IgD-negative memory B cell (primary cell): ENCODE data around the gene OXSM. TPM values are rescaled to one million over a fixed set of nuclear protein-coding genes. Genes with fewer than 3 reads are reported as not detected.
A peak's percentile ranks its signal among the peaks of the same experiment; 100 is the strongest.

ENCODE experiments used
- H3K27ac Mint-ChIP-seq, 3 donors: one replicate each; pipeline ENCODE4 v1.8.0; 2020 to 2022; ENCODE audit warnings: mild to moderate bottlenecking in 3 of 3, mixed read lengths in 3 of 3, moderate library complexity in 1 of 3
- H3K27me3 Mint-ChIP-seq: one replicate; pipeline ENCODE4 v1.8.0; 2021; ENCODE audit warnings: mixed read lengths
- H3K36me3 Mint-ChIP-seq: one replicate; pipeline ENCODE4 v1.8.0; 2020; ENCODE audit warnings: mild to moderate bottlenecking, mixed read lengths
- H3K4me1 Mint-ChIP-seq, 3 donors: one replicate each; pipeline ENCODE4 v1.8.0; 2020 to 2022; ENCODE audit warnings: mixed read lengths in 3 of 3, mild to moderate bottlenecking in 1 of 3
- H3K4me3 Mint-ChIP-seq, 4 donors: one replicate each; pipeline ENCODE4 v1.8.0; 2020 to 2022; ENCODE audit warnings: mild to moderate bottlenecking in 4 of 4, mixed read lengths in 4 of 4, moderate library complexity in 3 of 4
- H3K9me3 Mint-ChIP-seq, 3 donors: one replicate each; pipeline ENCODE4 v1.8.0; 2020 to 2021; ENCODE audit warnings: mixed read lengths in 3 of 3, mild to moderate bottlenecking in 1 of 3
- polyA plus RNA-seq: library from polyadenylated mRNA; unstranded; fragments of 300-500 nt; fragmentation: Illumina TruSeq; gene quantifications from one replicate; pipeline ENCODE4 v1.2.3, GENCODE V29; 2021

OXSM gene
- polyA plus RNA-seq, 1 donor from 2014 or later = 11.8 TPM

DNA sequence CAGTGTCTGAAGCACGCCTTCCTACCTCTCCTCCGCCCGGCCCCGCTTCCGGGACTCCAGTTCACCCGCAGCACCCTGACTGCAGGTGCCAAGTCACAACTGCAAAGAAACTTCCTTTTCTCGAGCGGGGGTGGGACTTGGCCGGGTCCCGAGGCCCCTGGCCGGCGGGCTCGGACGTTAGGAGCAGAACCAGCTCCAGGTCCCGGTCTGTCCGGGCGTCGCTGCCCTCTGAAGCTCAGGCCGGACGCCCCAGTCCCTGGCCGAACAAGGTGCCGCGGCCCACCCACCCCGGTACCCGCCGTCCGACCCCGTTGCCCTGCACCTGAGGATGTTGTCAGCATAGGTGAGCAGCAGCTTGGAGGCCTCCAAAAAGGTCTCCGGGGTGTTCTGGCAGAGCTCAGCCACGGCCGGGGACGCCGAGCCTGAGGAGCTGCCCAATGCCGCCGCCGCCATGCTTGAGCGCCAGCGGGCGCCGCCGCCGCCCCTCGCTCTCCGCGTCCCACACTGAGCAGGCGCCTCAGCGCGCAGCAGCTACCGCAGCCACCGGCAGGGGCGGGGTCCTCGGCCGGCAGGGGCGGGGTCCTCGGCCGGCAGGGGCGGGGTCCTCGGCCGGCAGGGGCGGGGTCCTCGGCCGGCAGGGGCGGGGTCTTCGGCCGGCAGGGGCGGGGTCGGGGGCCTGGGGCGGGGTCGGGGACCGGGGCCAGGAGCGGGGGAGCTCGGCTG lies 6.8 kb upstream of the OXSM start, which contains the start of gene NGLY1:
Gene NGLY1, minus strand, starts transcription at position 506 of the 723 bp plus-strand sequence. Its CDS starts 53 bp downstream, at position 453.
- Mint-ChIP-seq H3K4me3 (peak within 1 kb of the TSS; percentile 67 to 95 (median 89)), H3K36me3 (peaks cover 1% of the 10 kb centered on the region), H3K9me3 (no peaks in the 10 kb centered on the region), H3K27ac (peak within 1 kb of the TSS; percentile 89 to 98 (median 91)), H3K4me1 (peaks cover 17 to 28% (median 25%) of the 10 kb centered on the region in 3 donors), H3K27me3 (no peaks in the 10 kb centered on the region)

DNA sequence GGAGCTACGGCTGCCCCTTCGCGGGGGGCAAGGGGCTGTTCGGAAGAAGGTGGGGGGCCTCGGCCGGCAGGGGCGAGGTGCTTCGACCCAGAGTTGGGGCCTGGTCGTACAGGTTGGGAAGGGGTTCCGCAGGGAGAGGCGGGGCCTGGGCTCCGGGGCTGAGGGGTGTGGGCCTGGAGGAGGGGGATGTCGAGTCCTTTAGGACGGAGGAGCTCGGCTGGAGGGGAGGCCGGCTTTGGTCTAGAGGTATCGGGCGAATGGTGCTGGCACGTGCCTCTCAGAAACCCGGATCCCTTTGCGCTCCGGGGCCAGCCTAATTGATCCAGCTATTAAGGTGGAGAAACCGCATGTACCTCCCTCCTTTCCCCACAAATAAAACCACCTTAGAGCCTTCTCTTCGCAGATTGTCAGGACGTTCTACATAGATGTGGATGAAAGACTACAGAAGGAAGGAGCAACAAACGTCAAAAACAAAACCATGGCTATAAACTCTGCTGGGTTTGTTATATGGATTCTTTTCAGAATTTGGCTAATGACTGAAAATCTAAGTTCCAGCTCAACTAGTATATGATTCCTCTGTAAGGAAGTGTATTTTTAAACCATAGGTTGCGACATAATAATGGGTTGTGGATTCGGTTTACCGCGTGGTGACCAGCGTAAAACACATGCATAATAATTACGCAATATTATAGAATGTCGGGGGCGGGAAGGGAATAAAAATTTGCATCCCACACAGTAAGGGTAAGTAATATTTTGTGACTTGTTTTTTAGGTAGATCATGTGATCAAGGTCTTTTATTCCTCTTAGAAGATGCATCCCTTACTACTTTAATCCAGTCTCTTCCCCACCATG lies 6.0 kb upstream of the OXSM start:
- Mint-ChIP-seq H3K9me3 (no peaks in the 10 kb centered on the region), H3K36me3 (no peaks in the 10 kb centered on the region), H3K4me1 (peaks cover 21 to 33% (median 27%) of the 10 kb centered on the region in 3 donors), H3K27me3 (no peaks in the 10 kb centered on the region), H3K4me3 (peak overlapping the region; percentile 67 to 95 (median 88)), H3K27ac (peak overlapping the region; percentile 48 to 89 (median 80))

DNA sequence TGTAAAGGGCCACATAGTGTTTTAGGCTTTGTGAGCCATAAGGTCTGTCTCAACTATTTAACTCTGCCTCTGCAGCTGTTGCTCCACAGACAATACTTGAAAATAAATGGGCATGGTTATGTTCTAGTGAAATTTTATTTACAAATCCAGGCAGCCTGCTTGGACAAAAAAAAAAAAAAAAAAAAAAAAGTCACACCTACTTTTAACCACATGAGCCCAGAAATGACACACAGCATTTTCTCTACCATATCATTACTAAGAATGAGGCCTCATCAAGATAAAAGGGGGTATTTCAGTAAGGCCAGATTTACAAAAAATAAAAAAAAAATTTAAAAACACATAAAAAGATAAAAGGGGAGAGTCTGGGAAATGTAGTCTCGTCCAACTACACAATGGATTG lies 4.9 kb upstream of the OXSM start:
- H3K4me3 Mint-ChIP-seq = peak overlapping the region in 2 of 4 donors; percentile 37 to 67
- peak overlapping the region in 1 of 3 donors; percentile 89 for H3K27ac Mint-ChIP-seq
- peaks cover 21 to 35% (median 27%) of the 10 kb centered on the region in 3 donors for H3K4me1 Mint-ChIP-seq
- H3K9me3 Mint-ChIP-seq = no peaks in the 10 kb centered on the region
- no peaks in the 10 kb centered on the region for H3K36me3 Mint-ChIP-seq
- H3K27me3 Mint-ChIP-seq = no peaks in the 10 kb centered on the region

DNA sequence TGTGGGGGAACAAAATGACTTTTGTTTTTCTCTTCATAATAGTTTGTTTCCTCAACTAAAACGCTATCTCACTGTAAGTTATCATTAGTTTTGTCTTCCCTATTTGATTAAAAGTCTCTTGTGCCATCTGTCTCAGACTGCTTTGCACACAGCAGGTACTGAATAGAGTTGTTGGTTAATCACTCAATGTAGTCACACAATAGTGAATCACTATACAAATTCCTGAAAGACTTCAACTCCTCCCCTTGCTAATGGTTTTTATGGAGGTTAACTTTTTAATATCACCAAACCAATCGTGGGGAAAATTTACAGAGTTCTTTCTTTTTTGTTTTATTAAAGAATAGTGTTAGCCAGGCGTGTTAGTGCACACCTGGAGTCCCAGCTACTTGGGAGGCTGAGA lies 4.1 kb upstream of the OXSM start:
- Mint-ChIP-seq H3K4me1 (peaks cover 16 to 39% (median 28%) of the 10 kb centered on the region in 3 donors), H3K27ac (no peak overlapping the region), H3K9me3 (no peaks in the 10 kb centered on the region), H3K36me3 (no peaks in the 10 kb centered on the region), H3K27me3 (no peaks in the 10 kb centered on the region), H3K4me3 (peak overlapping the region in 1 of 4 donors; percentile 24)

DNA sequence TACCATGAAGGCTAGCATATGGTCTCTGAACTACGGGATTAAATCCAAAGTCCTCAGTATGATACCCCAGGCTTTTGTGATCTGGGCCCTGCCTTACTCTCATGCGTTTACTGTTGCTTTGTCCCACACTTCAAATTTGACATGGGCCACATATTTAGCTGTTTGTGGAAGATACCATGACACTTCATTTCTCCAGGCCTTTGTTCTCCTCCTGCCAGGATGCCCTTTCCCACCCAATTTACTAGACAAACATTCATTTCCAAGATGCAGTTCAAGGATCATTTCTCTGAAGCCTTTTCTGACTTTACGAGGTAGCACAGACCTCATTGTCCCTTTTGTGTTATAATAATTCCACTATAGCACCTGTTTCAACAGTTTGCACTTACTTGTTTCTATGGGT lies 2.2 kb upstream of the OXSM start:
- Mint-ChIP-seq H3K9me3 (no peaks in the 10 kb centered on the region), H3K27me3 (no peaks in the 10 kb centered on the region), H3K4me1 (peaks cover 24 to 44% (median 25%) of the 10 kb centered on the region in 3 donors), H3K27ac (peak overlapping the region in 1 of 3 donors; percentile 91), H3K4me3 (peak overlapping the region in 2 of 4 donors; percentile 37 to 79), H3K36me3 (no peaks in the 10 kb centered on the region)

DNA sequence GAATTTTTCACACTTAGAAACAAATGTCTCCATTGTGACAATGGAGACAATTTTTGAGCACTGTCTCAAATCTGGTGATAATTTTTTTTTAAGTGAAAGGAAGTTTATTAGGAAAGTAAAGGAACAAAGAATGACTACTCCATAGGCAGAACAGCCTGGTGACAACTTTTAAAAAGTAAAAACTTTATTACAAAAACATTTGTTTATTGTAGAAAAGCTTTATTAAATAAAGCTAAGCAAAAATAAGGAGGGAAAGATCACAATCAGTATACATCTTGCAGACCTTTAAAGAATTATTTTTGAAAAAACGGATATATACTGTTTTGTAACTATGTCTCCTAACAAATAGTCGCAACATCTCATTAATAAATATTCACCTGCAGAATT lies 688 bp upstream of the OXSM start:
- Mint-ChIP-seq H3K27me3 (no peaks in the 10 kb centered on the region), H3K4me3 (peak overlapping the region; percentile 79 to 98 (median 93)), H3K9me3 (no peaks in the 10 kb centered on the region), H3K27ac (peak overlapping the region; percentile 91 to 99 (median 97)), H3K36me3 (no peaks in the 10 kb centered on the region), H3K4me1 (peaks cover 18 to 45% (median 23%) of the 10 kb centered on the region in 3 donors)

DNA sequence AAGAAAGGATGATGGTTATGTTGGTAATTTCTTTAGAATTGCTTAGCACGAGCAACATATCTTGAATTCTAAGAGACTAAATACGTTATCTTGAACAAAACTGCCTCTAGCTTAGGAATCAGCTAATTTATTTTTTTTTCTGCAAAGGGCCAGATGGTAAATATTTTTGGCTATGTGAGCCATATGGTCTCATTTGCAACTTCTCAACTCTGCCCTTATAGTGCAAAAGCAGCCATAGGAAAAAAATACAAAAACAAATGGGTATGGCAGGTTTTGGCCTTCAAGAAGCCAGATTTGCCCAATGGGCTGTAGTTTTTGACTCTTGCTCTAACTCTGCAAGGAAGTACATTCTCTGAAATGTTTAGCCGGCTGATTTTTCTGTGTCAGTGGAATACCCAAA lies 11.9 kb downstream of the OXSM start:
- no peak overlapping the region for H3K27ac Mint-ChIP-seq
- H3K36me3 Mint-ChIP-seq = peaks cover 1% of the 10 kb centered on the region

DNA sequence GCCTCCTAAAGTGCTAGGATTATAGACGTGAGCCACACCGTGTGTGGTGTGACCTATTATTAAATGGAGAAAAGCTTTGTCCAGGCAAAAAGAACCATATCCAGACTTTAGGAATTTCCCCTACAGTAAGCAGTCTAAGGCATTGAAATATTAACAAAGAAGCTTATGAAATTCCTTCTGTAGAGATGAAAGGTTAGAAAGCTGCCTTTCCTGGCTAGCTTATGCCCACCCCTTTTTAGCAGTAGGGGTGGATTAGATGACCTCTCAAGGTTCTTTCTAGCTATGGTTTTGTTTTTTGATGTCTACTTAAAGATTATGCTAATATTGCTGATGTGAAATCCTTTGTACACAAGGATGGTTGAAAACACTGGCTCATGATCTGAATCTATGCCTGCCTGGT lies 13.9 kb downstream of the OXSM start:
- H3K4me3 Mint-ChIP-seq = no peak overlapping the region
- no peaks in the 10 kb centered on the region for H3K9me3 Mint-ChIP-seq
- H3K27ac Mint-ChIP-seq = no peak overlapping the region
- peaks cover 1% of the 10 kb centered on the region for H3K36me3 Mint-ChIP-seq
- H3K4me1 Mint-ChIP-seq = no peaks in the 10 kb centered on the region
- peaks cover 10% of the 10 kb centered on the region for H3K27me3 Mint-ChIP-seq

More for the DNA sequence above, 11.9 kb downstream of the OXSM start:
- no peaks in the 10 kb centered on the region for H3K4me1 Mint-ChIP-seq
- H3K4me3 Mint-ChIP-seq = no peak overlapping the region
- H3K27me3 Mint-ChIP-seq = peaks cover 6% of the 10 kb centered on the region
- no peaks in the 10 kb centered on the region for H3K9me3 Mint-ChIP-seq

DNA sequence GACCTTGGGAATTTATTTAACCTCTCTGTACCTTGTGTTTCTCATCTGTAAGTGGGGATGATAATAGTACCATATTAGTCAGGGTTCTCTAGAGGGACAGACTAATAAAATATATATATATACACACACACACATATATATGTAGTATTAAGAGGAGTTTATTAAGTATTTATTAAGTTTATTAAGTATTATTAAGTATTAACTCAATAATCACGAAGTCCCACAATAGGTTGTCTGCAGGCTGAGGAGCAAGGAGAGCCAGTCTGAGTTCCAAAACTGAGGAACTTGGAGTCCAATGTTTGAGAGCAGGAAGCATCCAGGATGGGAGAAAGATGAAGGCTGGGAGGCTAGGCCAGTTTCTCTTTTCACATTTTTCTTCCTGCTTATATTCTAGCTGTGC lies 14.8 kb downstream of the OXSM start:
- Mint-ChIP-seq H3K4me1 (no peaks in the 10 kb centered on the region), H3K9me3 (no peaks in the 10 kb centered on the region), H3K27me3 (peaks cover 13% of the 10 kb centered on the region)

DNA sequence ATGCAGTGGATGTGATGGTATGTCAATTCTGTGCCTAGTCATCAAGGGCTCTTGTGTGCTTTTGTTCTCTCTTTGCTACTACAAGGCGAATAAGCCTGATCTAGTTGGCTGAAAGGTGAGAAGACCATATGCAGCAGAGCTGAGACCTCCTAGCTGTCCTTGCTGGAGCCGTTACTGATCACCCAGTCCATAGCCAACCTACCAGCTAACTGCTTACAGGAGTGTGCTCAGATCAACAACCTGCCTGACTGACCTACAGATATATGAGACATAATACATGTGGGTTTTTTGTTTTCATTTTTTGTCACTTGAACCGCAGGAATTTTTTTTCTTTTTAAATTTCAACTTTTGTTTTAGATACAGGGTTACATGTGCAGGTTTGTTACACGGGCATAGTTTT lies 22.8 kb downstream of the OXSM start:
- Mint-ChIP-seq H3K4me3 (no peak overlapping the region), H3K27me3 (peaks cover 4% of the 10 kb centered on the region), H3K27ac (no peak overlapping the region), H3K4me1 (no peaks in the 10 kb centered on the region), H3K36me3 (no peaks in the 10 kb centered on the region), H3K9me3 (no peaks in the 10 kb centered on the region)

More for the DNA sequence above, 14.8 kb downstream of the OXSM start:
- Mint-ChIP-seq H3K4me3 (no peak overlapping the region), H3K36me3 (peaks cover 1% of the 10 kb centered on the region), H3K27ac (no peak overlapping the region)

DNA sequence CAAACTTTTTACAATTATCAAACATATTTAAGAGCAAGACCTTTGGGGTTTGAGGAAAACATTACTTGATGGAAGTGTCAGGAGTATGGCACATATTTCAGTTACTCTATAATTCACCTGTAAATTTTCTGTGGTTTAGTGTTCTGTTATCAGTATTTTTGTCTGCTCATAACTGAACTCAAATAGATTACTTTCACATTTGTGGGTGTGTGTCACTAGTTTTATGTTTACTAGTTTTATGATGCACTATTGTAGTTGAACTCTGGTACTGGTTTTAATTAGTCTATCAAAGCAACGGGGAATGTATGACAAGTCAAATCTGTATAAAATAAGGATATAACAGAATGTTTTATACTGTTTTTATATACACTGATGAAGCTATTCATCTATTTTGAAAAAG lies 27.2 kb downstream of the OXSM start:
- H3K9me3 Mint-ChIP-seq = no peaks in the 10 kb centered on the region
- H3K4me3 Mint-ChIP-seq = no peak overlapping the region
- no peaks in the 10 kb centered on the region for H3K4me1 Mint-ChIP-seq
- no peaks in the 10 kb centered on the region for H3K36me3 Mint-ChIP-seq
- no peaks in the 10 kb centered on the region for H3K27me3 Mint-ChIP-seq
- no peak overlapping the region for H3K27ac Mint-ChIP-seq

DNA sequence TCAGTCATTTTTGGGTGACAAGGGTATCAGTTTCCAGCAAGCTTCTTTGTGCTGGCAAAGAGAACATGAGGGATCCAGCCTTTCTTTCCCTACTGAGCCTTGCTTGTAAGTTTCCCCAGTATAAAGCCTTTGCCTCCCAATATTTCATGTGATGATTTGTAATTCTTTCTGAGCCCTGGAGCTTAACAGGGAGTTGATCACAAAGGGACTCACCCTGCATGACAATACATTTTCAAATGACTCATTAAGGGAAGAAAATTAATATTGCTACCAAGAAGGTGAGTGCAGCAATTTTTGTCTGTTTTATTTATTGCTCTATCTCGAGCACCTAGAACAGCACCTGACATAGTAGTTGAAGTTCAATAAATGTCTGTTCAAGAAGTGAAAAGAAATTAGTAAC lies 27.7 kb downstream of the OXSM start:
- H3K4me1 Mint-ChIP-seq = no peaks in the 10 kb centered on the region
- no peak overlapping the region for H3K27ac Mint-ChIP-seq
- H3K36me3 Mint-ChIP-seq = no peaks in the 10 kb centered on the region
- H3K4me3 Mint-ChIP-seq = no peak overlapping the region
- no peaks in the 10 kb centered on the region for H3K9me3 Mint-ChIP-seq
- H3K27me3 Mint-ChIP-seq = no peaks in the 10 kb centered on the region

DNA sequence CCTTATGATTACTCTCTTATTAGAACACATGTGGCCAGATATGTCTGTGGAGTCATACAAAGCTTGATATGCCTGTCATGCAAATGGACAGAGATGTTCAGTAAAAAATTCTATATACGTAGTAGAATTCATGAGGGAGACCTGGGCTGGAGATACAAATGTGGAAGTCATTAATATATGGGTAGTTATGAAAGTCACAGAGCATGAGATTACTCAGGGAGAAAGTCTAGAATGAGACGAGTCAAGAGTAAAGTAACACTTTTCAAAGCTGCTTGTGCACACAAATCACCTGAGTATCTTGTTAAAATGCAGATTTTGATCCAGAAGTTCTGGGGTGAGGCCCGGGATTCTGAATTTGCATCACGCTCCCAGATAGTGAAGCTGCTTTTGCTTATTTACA lies 28.4 kb downstream of the OXSM start:
- Mint-ChIP-seq H3K27ac (no peak overlapping the region), H3K4me3 (no peak overlapping the region), H3K9me3 (no peaks in the 10 kb centered on the region), H3K4me1 (no peaks in the 10 kb centered on the region), H3K36me3 (peaks cover 3% of the 10 kb centered on the region), H3K27me3 (no peaks in the 10 kb centered on the region)

DNA sequence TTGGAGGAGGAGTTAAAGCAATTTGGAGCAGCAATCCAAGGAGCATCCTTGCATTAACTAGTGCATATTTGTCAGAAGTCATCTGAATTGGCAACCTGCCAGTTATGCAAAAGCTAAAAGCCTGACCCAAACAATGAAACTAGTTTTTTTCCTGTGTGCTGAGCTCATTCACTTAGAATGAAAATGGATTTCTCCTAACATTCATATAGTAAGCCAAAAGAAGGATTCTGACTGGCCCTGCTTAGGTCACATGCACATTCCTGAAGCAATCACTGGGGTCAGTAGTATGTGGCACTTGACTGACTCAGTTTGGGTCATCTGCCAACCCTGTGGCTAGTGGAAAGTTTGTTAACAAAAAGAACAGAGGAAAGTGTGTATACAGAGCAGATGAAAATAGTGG lies 30.5 kb downstream of the OXSM start:
- H3K9me3 Mint-ChIP-seq = no peaks in the 10 kb centered on the region
- peaks cover 3% of the 10 kb centered on the region for H3K36me3 Mint-ChIP-seq
- no peaks in the 10 kb centered on the region for H3K4me1 Mint-ChIP-seq
- H3K4me3 Mint-ChIP-seq = no peak overlapping the region
- H3K27ac Mint-ChIP-seq = no peak overlapping the region
- H3K27me3 Mint-ChIP-seq = no peaks in the 10 kb centered on the region

DNA sequence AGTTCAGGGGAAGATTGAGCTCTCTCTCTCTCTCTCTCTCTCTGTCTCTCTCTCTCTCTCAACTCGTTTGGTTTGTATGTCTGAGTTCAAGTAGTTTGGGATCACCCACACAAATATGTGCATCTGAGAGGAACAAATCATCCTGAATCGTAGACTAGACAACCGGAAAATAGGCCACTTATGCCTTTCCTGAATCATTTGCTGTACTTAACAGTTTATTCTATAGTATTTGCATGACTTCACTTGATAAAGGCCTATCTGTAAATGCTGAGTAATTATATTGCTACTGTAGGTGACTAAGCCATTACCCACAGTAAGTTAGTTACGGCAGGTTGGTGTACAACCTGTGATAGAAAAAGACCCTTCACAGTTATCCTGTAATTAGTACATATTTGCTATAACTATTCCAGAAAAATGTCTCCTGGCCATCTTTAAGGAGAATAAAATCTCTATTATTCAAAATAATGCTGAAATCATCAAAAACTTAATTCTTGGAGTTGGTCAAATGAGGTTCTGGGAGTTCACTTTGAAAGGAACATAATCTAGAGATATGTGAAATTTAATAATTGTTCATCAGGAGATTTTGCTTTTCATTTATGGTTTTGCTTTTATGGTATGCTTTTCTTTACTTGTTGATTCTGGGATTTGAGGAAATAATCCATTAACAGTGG lies 31.1 kb downstream of the OXSM start:
- Mint-ChIP-seq H3K9me3 (no peaks in the 10 kb centered on the region), H3K4me1 (peaks cover 0 to 3% (median 0%) of the 10 kb centered on the region in 3 donors), H3K36me3 (peaks cover 3% of the 10 kb centered on the region), H3K27ac (no peak overlapping the region), H3K4me3 (no peak overlapping the region), H3K27me3 (no peaks in the 10 kb centered on the region)
